ENCODE measurements around the gene TSC22D4.

- TF ChIP-seq EZH2 (IDR thresholded peaks at IDR 0.05; ENCODE audit: insufficient read depth, poor library complexity, severe bottlenecking) (no peak), EZH2phosphoT487 (IDR thresholded peaks at IDR 0.05; ENCODE audit: insufficient read depth, low read depth) (no peak)
Measured at GRCh38 chr7:100457033-100457432, 22.0 kb downstream of the TSC22D4 start.

All from GM23248 (cell line).